K562 (cell line): ENCODE data around the gene TBC1D25. TPM values are rescaled to one million over a fixed set of nuclear protein-coding genes. Genes with fewer than 3 reads are reported as not detected.

Experiments used
- BRD9 ChIP-seq: fragments of 450-650 bp; IDR thresholded peaks from 2 replicates; pipeline ENCODE4 v1.6.1; 2018; ENCODE audit warnings: low read depth; ENCODE audit not compliant: partially characterized antibody
- CREB1 ChIP-seq, 2 experiments: sonication (generic) in 1 of 2; formaldehyde crosslinking in 1 of 2; IDR thresholded peaks; 2 replicates each; pipeline versions ENCODE4 v1.6.1 to v1.8.0; 2012 to 2022; ENCODE audit warnings: inconsistent platforms in 1 of 2, mild to moderate bottlenecking in 1 of 2, missing genetic modification reagents in 1 of 2, moderate library complexity in 1 of 2
- CREBBP ChIP-seq: IDR thresholded peaks from one replicate; pipeline ENCODE4 v1.6.1; 2012; ENCODE audit warnings: low read depth, mild to moderate bottlenecking, control low read depth, inconsistent platforms, low read length
- CXXC5 ChIP-seq: fragments of 250-450 bp; sonication (Bioruptor Pico); IDR thresholded peaks from 2 replicates; pipeline ENCODE4 v1.8.0; 2022; ENCODE audit warnings: inconsistent platforms, mild to moderate bottlenecking, moderate library complexity
- ERF ChIP-seq: fragments of 450-650 bp; formaldehyde crosslinking; IDR thresholded peaks from 2 replicates; pipeline ENCODE4 v1.4.0; 2020; ENCODE audit warnings: mild to moderate bottlenecking, mixed read lengths
- HEY1 ChIP-seq: fragments of 250-450 bp; sonication (Bioruptor Pico); IDR thresholded peaks from 2 replicates; pipeline ENCODE4 v1.5.0; 2020; ENCODE audit warnings: mild to moderate bottlenecking, moderate library complexity, borderline replicate concordance
- JUND ChIP-seq, 2 experiments: IDR thresholded peaks; 2 replicates in 1 of 2; 3 replicates in 1 of 2; pipeline ENCODE4 v1.6.1; 2011; ENCODE audit warnings: borderline replicate concordance in 2 of 2, low read depth in 2 of 2, low read length in 2 of 2, improper control_type of control experiment in 1 of 2, missing biosample characterization in 1 of 2, missing genetic modification characterization in 1 of 2, missing genetic modification reagents in 1 of 2
- KAT8 ChIP-seq: fragments of 450-650 bp; IDR thresholded peaks from 2 replicates; pipeline ENCODE4 v1.6.1; 2016; ENCODE audit warnings: low read depth, mild to moderate bottlenecking
- MEF2D ChIP-seq: conservative IDR thresholded peaks from 2 replicates; pipeline ENCODE4 v1.6.1; 2016; ENCODE audit warnings: low read depth, missing genetic modification characterization, missing compliant biosample characterization
- MYC ChIP-seq, 2 experiments: fragments of 250-450 bp in 1 of 2; sonication (Bioruptor Pico) in 1 of 2; IDR thresholded peaks; 2 replicates each; pipeline versions ENCODE4 v1.5.1 to v1.6.1; 2012 to 2021; ENCODE audit warnings: low read depth in 2 of 2, borderline replicate concordance in 1 of 2, improper control_type of control experiment in 1 of 2, low read length in 1 of 2, mild to moderate bottlenecking in 1 of 2, moderate library complexity in 1 of 2
- MYNN ChIP-seq, 2 experiments: sonication (generic); formaldehyde crosslinking in 1 of 2; IDR thresholded peaks; 2 replicates each; pipeline versions ENCODE4 v1.5.0 to v1.6.1; 2016 to 2020; ENCODE audit warnings: antibody characterized with exemption in 1 of 2, missing genetic modification reagents in 1 of 2
- PTTG1 ChIP-seq: fragments of 450-650 bp; IDR thresholded peaks from 2 replicates; pipeline ENCODE4 v1.6.1; 2016; ENCODE audit warnings: low read depth, mild to moderate bottlenecking, missing genetic modification characterization, missing compliant biosample characterization
- SAFB ChIP-seq: fragments of 200-400 bp; formaldehyde crosslinking; IDR thresholded peaks from 2 replicates; pipeline ENCODE4 v1.6.1; 2017; ENCODE audit warnings: low read depth, low read length, borderline replicate concordance
- SMARCA5 ChIP-seq: fragments of 450-650 bp; IDR thresholded peaks from 2 replicates; pipeline ENCODE4 v1.6.1; 2016
- SMC3 ChIP-seq: conservative IDR thresholded peaks from 2 replicates; pipeline ENCODE4 v1.6.1; 2011; ENCODE audit warnings: low read depth, low read length, improper control_type of control experiment; ENCODE audit not compliant: insufficient read depth
- SP2 ChIP-seq: IDR thresholded peaks from 2 replicates; pipeline ENCODE4 v1.6.1; 2011; ENCODE audit warnings: mild to moderate bottlenecking, low read depth, low read length, moderate library complexity; ENCODE audit not compliant: poor library complexity, severe bottlenecking; ENCODE audit errors: extremely low read depth
- SREBF2 ChIP-seq: sonication (generic); formaldehyde crosslinking; IDR thresholded peaks from 2 replicates; pipeline ENCODE4 v1.4.0; 2020; ENCODE audit warnings: mild to moderate bottlenecking, missing genetic modification reagents
- SRSF3 ChIP-seq: fragments of 200-400 bp; formaldehyde crosslinking; IDR thresholded peaks from 2 replicates; pipeline ENCODE4 v1.6.1; 2016; ENCODE audit warnings: mild to moderate bottlenecking, low read length, moderate library complexity; ENCODE audit not compliant: insufficient read depth
- polyA plus RNA-seq, 8 experiments: library from polyadenylated mRNA; depleted of rRNA in 4 of 8; stranded (reverse) in 5 of 8; unstranded in 3 of 8; fragments of >200 nt; fragmentation: Nextera tagmentation in 2 of 8; fragmentation: Illumina TruSeq in 1 of 8; extraction: Ambion mirVana in 2 of 8; extraction: Trizol in 1 of 8; gene quantifications; 2 replicates each; pipeline versions ENCODE4 v1.2.1 to v1.2.3, GENCODE V29; 2011 to 2014; ENCODE audit warnings: inconsistent platforms in 1 of 8, missing spikeins in 1 of 8
- total RNA-seq, 7 experiments: library from RNA; depleted of rRNA in 6 of 7; stranded (reverse); fragments of >200 nt in 6 of 7; fragmentation: Illumina TruSeq in 2 of 7; extraction: Trizol in 2 of 7; gene quantifications; 2 replicates each; pipeline versions ENCODE4 v1.2.1 to v1.2.3, GENCODE V29; 2011 to 2021; ENCODE audit warnings: low replicate concordance in 1 of 7
- TF ChIP-seq, protein P1 (sequence below): fragments of 200-800 bp; sonication (Bioruptor generic); IDR thresholded peaks from 2 replicates; pipeline ENCODE4 v1.6.1; 2016; ENCODE audit warnings: missing genetic modification characterization, missing compliant biosample characterization
- TF ChIP-seq, protein P2 (sequence below): IDR thresholded peaks from 2 replicates; pipeline ENCODE4 v1.6.1; 2011; ENCODE audit not compliant: insufficient read length; ENCODE audit errors: extremely low read depth

TBC1D25 gene
- total and polyA plus RNA-seq, 9 of the 15 experiments (the other 6 are each of a cell fraction or from before 2014, with no cell fraction given) = 0.62 to 10.6 (median 3.9) TPM

DNA sequence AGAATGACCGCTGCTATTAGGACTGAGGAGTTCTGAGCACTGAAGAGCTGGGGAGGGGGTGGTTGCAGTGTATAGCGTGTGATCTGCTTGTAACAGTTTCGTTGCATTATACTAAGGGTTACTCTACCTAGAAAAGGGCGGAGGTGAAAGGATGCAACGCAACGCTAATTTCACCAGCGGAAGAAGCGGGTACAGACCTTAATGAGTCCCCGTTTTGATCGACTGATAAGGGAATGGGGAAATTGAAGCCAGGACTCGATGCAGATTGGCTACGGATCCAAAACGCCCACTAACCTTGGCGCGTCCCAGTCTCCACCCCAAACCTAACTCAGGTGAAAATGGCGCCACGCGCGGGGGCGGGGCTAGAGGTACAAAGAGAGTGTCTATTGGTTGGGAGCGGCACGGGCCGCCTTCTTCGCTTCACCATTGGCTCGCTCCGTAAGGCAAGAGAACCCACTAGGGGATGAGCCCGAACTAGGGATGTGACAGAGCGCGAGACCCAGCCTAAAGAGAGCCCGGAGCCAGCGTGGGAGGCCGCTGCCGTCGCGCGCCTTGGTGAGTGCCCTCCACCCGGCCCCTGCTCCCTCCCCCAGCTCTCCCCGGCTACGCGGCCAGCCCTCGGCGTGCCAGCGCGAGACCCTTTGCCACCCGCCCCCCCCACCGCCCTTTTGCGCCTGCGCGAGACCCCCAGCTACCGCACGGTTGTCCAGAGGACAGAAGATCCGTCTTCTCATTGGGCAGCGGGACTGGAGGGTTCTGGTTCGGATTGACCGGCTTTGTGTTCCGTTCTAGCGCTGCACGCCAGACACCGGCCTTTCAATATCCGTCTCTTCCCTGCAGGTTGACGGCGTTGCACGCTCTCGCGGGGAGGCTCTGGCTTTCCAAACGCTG, 17.9 kb upstream of the TBC1D25 start, which contains the start of gene EBP (continued):
- TF ChIP-seq, protein P1, sequence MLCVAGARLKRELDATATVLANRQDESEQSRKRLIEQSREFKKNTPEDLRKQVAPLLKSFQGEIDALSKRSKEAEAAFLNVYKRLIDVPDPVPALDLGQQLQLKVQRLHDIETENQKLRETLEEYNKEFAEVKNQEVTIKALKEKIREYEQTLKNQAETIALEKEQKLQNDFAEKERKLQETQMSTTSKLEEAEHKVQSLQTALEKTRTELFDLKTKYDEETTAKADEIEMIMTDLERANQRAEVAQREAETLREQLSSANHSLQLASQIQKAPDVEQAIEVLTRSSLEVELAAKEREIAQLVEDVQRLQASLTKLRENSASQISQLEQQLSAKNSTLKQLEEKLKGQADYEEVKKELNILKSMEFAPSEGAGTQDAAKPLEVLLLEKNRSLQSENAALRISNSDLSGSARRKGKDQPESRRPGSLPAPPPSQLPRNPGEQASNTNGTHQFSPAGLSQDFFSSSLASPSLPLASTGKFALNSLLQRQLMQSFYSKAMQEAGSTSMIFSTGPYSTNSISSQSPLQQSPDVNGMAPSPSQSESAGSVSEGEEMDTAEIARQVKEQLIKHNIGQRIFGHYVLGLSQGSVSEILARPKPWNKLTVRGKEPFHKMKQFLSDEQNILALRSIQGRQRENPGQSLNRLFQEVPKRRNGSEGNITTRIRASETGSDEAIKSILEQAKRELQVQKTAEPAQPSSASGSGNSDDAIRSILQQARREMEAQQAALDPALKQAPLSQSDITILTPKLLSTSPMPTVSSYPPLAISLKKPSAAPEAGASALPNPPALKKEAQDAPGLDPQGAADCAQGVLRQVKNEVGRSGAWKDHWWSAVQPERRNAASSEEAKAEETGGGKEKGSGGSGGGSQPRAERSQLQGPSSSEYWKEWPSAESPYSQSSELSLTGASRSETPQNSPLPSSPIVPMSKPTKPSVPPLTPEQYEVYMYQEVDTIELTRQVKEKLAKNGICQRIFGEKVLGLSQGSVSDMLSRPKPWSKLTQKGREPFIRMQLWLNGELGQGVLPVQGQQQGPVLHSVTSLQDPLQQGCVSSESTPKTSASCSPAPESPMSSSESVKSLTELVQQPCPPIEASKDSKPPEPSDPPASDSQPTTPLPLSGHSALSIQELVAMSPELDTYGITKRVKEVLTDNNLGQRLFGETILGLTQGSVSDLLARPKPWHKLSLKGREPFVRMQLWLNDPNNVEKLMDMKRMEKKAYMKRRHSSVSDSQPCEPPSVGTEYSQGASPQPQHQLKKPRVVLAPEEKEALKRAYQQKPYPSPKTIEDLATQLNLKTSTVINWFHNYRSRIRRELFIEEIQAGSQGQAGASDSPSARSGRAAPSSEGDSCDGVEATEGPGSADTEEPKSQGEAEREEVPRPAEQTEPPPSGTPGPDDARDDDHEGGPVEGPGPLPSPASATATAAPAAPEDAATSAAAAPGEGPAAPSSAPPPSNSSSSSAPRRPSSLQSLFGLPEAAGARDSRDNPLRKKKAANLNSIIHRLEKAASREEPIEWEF (CRISPR knock-in tag) = no peak
- TF ChIP-seq CREBBP (no peak), BRD9 (peak; percentile 23), KAT8 (no peak), MYC (IDR thresholded peaks at IDR 0.05; ENCODE audit: low read depth, low read length) (peak; percentile 37; the same call in 1 of the 2 replicates), MYC (CRISPR knock-in tag; IDR thresholded peaks at IDR 0.05; ENCODE audit: borderline replicate concordance, low read depth) (no peak), SREBF2 (CRISPR knock-in tag) (no peak), CXXC5 (peak; percentile 45), CREB1 (IDR thresholded peaks at IDR 0.05) (0 out of 2 replicates have a peak, but pooled peaks have one; percentile 25), CREB1 (CRISPR knock-in tag; IDR thresholded peaks at IDR 0.05) (peak; percentile 14; the same call in 1 of the 2 replicates), ERF (CRISPR knock-in tag) (no peak), SMARCA5 (no peak), MYNN (IDR thresholded peaks at IDR 0.05) (no peak), MYNN (CRISPR knock-in tag; IDR thresholded peaks at IDR 0.05) (no peak), JUND (IDR thresholded peaks at IDR 0.05; ENCODE audit: borderline replicate concordance, low read depth, low read length) (no peak), JUND (tag; IDR thresholded peaks at IDR 0.05; ENCODE audit: borderline replicate concordance, low read depth, low read length) (no peak; the same call in 2 of the 3 replicates), MEF2D (no peak), SP2 (peak; percentile 41), PTTG1 (tag) (no peak), SMC3 (no peak), SRSF3 (no peak), HEY1 (CRISPR knock-in tag) (no peak), SAFB (no peak)
- TF ChIP-seq, protein P2, sequence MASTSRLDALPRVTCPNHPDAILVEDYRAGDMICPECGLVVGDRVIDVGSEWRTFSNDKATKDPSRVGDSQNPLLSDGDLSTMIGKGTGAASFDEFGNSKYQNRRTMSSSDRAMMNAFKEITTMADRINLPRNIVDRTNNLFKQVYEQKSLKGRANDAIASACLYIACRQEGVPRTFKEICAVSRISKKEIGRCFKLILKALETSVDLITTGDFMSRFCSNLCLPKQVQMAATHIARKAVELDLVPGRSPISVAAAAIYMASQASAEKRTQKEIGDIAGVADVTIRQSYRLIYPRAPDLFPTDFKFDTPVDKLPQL = peak; percentile 58
